H1 (cell line): ENCODE results near the gene GPR137. TPM values are rescaled to one million over a fixed set of nuclear protein-coding genes. Genes with fewer than 3 reads are reported as not detected.

Experiments
- CTCF ChIA-PET: fragments of 300-600 bp; sonication (Branson Sonifier 250); formaldehyde crosslinking; loops from one replicate; lab custom pipeline; 2021; ENCODE audit not compliant: partially characterized antibody; lab: Charles Lee
- POLR2A ChIA-PET: fragments of 300-600 bp; sonication (Branson Sonifier 250); formaldehyde crosslinking; loops from one replicate; lab custom pipeline; 2021; ENCODE audit warnings: inconsistent platforms; ENCODE audit not compliant: partially characterized antibody; lab: Charles Lee
- DNase-seq, 2 experiments: peaks; one replicate each; pipeline versions ENCODE4 v3.0.0 to v3.0.0-alpha.2; 2010 to 2022; ENCODE audit warnings: low spot score in 2 of 2, low read depth in 1 of 2, mixed read lengths in 1 of 2
- FAIRE-seq: peaks from 2 replicates; lab custom pipeline; 2011; peaks lifted over from hg19 to GRCh38; lab: Jason Lieb, UNC
- H2AFZ ChIP-seq: 2 replicates; pipeline ENCODE4 v1.8.1; 2012; ENCODE audit warnings: low read length, inconsistent platforms
- H2AK5ac ChIP-seq: 2 replicates; pipeline ENCODE4 v1.6.1; 2013; ENCODE audit warnings: low read depth, low read length
- H2BK120ac ChIP-seq: replicated peaks from 2 replicates; pipeline ENCODE3; 2013; ENCODE audit warnings: low read depth, low read length, inconsistent platforms
- H2BK12ac ChIP-seq: 2 replicates; pipeline ENCODE4 v1.6.1; 2013; ENCODE audit warnings: low read depth, low read length
- H2BK15ac ChIP-seq: 2 replicates; pipeline ENCODE4 v1.6.1; 2013; ENCODE audit warnings: low read length
- H2BK20ac ChIP-seq: 2 replicates; pipeline ENCODE4 v1.6.1; 2013; ENCODE audit warnings: low read length
- H2BK5ac ChIP-seq: 2 replicates; pipeline ENCODE4 v1.6.1; 2013; ENCODE audit warnings: low read depth, low read length
- H3K14ac ChIP-seq: 2 replicates; pipeline ENCODE4 v1.6.1; 2013; ENCODE audit warnings: inconsistent platforms; ENCODE audit not compliant: insufficient read length
- H3K18ac ChIP-seq: 2 replicates; pipeline ENCODE4 v1.6.1; 2013; ENCODE audit warnings: low read length; ENCODE audit errors: extremely low read depth
- H3K23ac ChIP-seq: 2 replicates; pipeline ENCODE4 v1.6.1; 2013; ENCODE audit warnings: inconsistent platforms; ENCODE audit not compliant: insufficient read length
- H3K23me2 ChIP-seq: 2 replicates; pipeline ENCODE4 v1.6.1; 2013; ENCODE audit warnings: low read depth, low read length
- H3K27ac ChIP-seq: 2 replicates; pipeline ENCODE4 v1.6.1; 2011; ENCODE audit warnings: low read depth, low read length, inconsistent platforms
- H3K27me3 ChIP-seq, 4 experiments: replicated peaks in 1 of 4; 1 replicate in 1 of 4; 2 replicates in 3 of 4; pipeline versions ENCODE4 v1.6.1 to v1.8.1; 2011 to 2013; ENCODE audit warnings: low read length in 3 of 4, mild to moderate bottlenecking in 3 of 4, inconsistent platforms in 2 of 4, mixed read lengths in 2 of 4, moderate library complexity in 1 of 4; ENCODE audit not compliant: control insufficient read depth in 3 of 4, insufficient read depth in 3 of 4; ENCODE audit errors: extremely low read depth in 1 of 4
- H3K36me3 ChIP-seq, 4 experiments: 2 replicates each; pipeline versions ENCODE4 v1.6.1 to v1.8.1; 2011 to 2013; ENCODE audit warnings: mild to moderate bottlenecking in 4 of 4, low read length in 3 of 4, moderate library complexity in 2 of 4, control low read depth in 1 of 4, inconsistent platforms in 1 of 4; ENCODE audit not compliant: insufficient read depth in 4 of 4, control insufficient read depth in 2 of 4
- H3K4ac ChIP-seq: replicated peaks from 2 replicates; pipeline ENCODE3; 2013; ENCODE audit warnings: low read length, low read depth, mixed read lengths, inconsistent platforms; ENCODE audit not compliant: insufficient read length
- H3K4me1 ChIP-seq, 4 experiments: replicated peaks in 1 of 4; 1 replicate in 1 of 4; 2 replicates in 3 of 4; pipeline versions ENCODE4 v1.6.1 to v1.8.1; 2011 to 2013; ENCODE audit warnings: low read length in 3 of 4, inconsistent platforms in 2 of 4, mixed read lengths in 1 of 4; ENCODE audit not compliant: insufficient read depth in 4 of 4, control insufficient read depth in 3 of 4
- H3K4me2 ChIP-seq, 2 experiments: 2 replicates each; pipeline versions ENCODE4 v1.6.1 to v1.8.1; 2011 to 2013; ENCODE audit warnings: low read depth in 2 of 2, low read length in 2 of 2, control low read depth in 1 of 2, inconsistent platforms in 1 of 2, mild to moderate bottlenecking in 1 of 2; ENCODE audit not compliant: insufficient read depth in 1 of 2
- H3K4me3 ChIP-seq, 4 experiments: fragments of 200-600, 300-600 bp in 1 of 4; sonication (generic), shearing (Covaris generic), sonication (Bioruptor Twin) in 1 of 4; 2 replicates each; pipeline versions ENCODE4 v1.5.1 to v1.8.1; 2011 to 2016; ENCODE audit warnings: low read length in 4 of 4, low read depth in 3 of 4, control low read depth in 2 of 4, inconsistent platforms in 2 of 4, mild to moderate bottlenecking in 2 of 4, mixed read lengths in 1 of 4, moderate library complexity in 1 of 4; ENCODE audit not compliant: insufficient read depth in 2 of 4; ENCODE audit errors: extremely low read depth in 1 of 4
- H3K56ac ChIP-seq: replicated peaks from 2 replicates; pipeline ENCODE3; 2013; ENCODE audit warnings: low read depth, mild to moderate bottlenecking, mixed read lengths, low read length, inconsistent platforms; ENCODE audit not compliant: insufficient read length
- H3K79me1 ChIP-seq: 2 replicates; pipeline ENCODE4 v1.6.1; 2013; ENCODE audit warnings: low read depth, low read length, control low read depth
- H3K79me2 ChIP-seq, 2 experiments: 2 replicates each; pipeline versions ENCODE4 v1.6.1 to v1.8.1; 2012 to 2013; ENCODE audit warnings: low read length in 2 of 2, mild to moderate bottlenecking in 2 of 2, inconsistent platforms in 1 of 2; ENCODE audit not compliant: insufficient read depth in 2 of 2, control insufficient read depth in 1 of 2
- H3K9ac ChIP-seq, 4 experiments: replicated peaks in 1 of 4; 1 replicate in 1 of 4; 2 replicates in 3 of 4; pipeline versions ENCODE4 v1.6.1 to v1.8.1; 2011 to 2013; ENCODE audit warnings: low read depth in 3 of 4, low read length in 3 of 4, control low read depth in 2 of 4, mild to moderate bottlenecking in 2 of 4, moderate library complexity in 2 of 4, inconsistent platforms in 1 of 4; ENCODE audit errors: extremely low read depth in 1 of 4
- H3K9me3 ChIP-seq, 2 experiments: 2 replicates each; pipeline versions ENCODE4 v1.6.1 to v1.8.1; 2012 to 2013; ENCODE audit warnings: mild to moderate bottlenecking in 2 of 2, moderate library complexity in 2 of 2, control low read depth in 1 of 2, inconsistent platforms in 1 of 2, low read depth in 1 of 2, low read length in 1 of 2, mixed read lengths in 1 of 2; ENCODE audit not compliant: insufficient read depth in 2 of 2
- H4K20me1 ChIP-seq, 2 experiments: replicated peaks in 1 of 2; 2 replicates each; pipeline versions ENCODE3 to v1.8.1; 2011 to 2013; ENCODE audit warnings: inconsistent platforms in 2 of 2, low read length in 2 of 2, mild to moderate bottlenecking in 1 of 2; ENCODE audit not compliant: insufficient read depth in 2 of 2, control insufficient read depth in 1 of 2
- H4K5ac ChIP-seq: 2 replicates; pipeline ENCODE4 v1.6.1; 2013; ENCODE audit warnings: low read length, low read depth, mixed read lengths, inconsistent platforms; ENCODE audit not compliant: insufficient read length
- H4K8ac ChIP-seq: 2 replicates; pipeline ENCODE4 v1.8.0; 2013; ENCODE audit warnings: mild to moderate bottlenecking, moderate library complexity, low read length, inconsistent platforms; ENCODE audit not compliant: insufficient read depth; ENCODE audit errors: extremely low read depth
- H4K91ac ChIP-seq: replicated peaks from 2 replicates; pipeline ENCODE3; 2013; ENCODE audit warnings: low read length, mixed read lengths, inconsistent platforms; ENCODE audit not compliant: insufficient read length
- ASH2L ChIP-seq: fragments of 200-600, 300-600 bp; sonication (generic); IDR thresholded peaks from one replicate; pipeline ENCODE4 v1.7.1; 2017; ENCODE audit warnings: low read length
- WGBS, 2 experiments: shearing (Covaris generic) in 1 of 2; methylation state at CpG; one replicate each; pipeline versions ENCODE4 v1.1.6 to v1.1.7; 2013 to 2015; ENCODE audit warnings: low lambda C conversion rate in 2 of 2, mixed read lengths in 2 of 2, inconsistent platforms in 1 of 2, low coverage in 1 of 2, missing lambda C conversion rate in 1 of 2; ENCODE audit not compliant: insufficient replicate concordance in 2 of 2, insufficient coverage in 1 of 2, insufficient read length in 1 of 2; ENCODE audit errors: extremely low coverage in 1 of 2, missing lambda C conversion rate in 1 of 2; 5-methylcytosine and 5-hydroxymethylcytosine counted together
- polyA plus RNA-seq, 7 experiments: library from polyadenylated mRNA; depleted of rRNA in 3 of 7; stranded (reverse) in 5 of 7; unstranded in 2 of 7; fragments of >200 nt in 5 of 7; fragments of 200-250 nt in 2 of 7; gene quantifications; 1 replicate in 5 of 7; 2 replicates in 1 of 7; 4 replicates in 1 of 7; pipeline versions ENCODE4 v1.2.1 to v1.2.3, GENCODE V29; 2011 to 2013; ENCODE audit warnings: missing spikeins in 2 of 7, mixed read lengths in 2 of 7
- total RNA-seq: library from RNA; stranded (reverse); fragmentation: NEBNext Ultra II Directional; extraction: Animal tissue kit (Norgen Biotek cat#: 25700); gene quantifications from 2 replicates; pipeline ENCODE4 v1.2.1, GENCODE V29; 2021

Gene GPR137
- total and polyA plus RNA-seq, 2 of the 8 experiments (the other 6 are each of a cell fraction or from before 2014, with no cell fraction given) = 36.2 to 37.8 TPM

DNA sequence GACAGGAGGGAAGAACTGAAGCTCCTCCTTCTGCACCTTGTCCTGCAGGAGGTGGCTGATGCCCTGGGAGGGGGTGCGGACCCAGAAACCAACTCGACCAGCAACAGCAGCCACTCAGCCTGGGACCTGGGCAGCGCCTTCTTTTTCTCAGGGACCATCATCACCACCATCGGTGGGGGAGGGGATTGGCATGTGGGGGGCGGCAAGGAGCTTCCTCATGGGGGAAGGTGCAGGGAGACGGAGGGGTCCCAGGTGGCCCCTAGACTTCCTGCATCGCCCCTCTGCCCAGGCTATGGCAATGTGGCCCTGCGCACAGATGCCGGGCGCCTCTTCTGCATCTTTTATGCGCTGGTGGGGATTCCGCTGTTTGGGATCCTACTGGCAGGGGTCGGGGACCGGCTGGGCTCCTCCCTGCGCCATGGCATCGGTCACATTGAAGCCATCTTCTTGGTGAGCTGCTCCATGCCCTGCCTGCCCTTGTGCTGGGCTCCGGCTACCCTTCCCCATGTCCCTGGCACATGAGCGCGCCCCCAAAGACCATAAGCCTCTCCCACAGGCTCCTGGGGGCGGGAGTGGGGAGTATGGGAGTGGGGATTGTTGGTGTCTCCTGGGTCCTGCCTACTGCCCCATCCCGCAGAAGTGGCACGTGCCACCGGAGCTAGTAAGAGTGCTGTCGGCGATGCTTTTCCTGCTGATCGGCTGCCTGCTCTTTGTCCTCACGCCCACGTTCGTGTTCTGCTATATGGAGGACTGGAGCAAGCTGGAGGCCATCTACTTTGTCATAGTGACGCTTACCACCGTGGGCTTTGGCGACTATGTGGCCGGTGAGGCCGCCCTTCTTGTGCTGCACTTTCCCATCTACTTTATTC lies 11.4 kb downstream of the GPR137 start:
- FAIRE-seq = no peak
- Histone ChIP-seq H3K4me2 (peak overlapping the region; percentile 57 to 63), H2BK12ac (peak overlapping the region; percentile 60; the same call in 1 of the 2 replicates), H2BK5ac (no peak overlapping the region), H3K4ac (no peak overlapping the region), H4K5ac (no peak overlapping the region), H2BK120ac (no peak overlapping the region), H3K79me2 (no peaks in the 10 kb centered on the region), H3K23ac (no peak overlapping the region), H2AFZ (no peak overlapping the region; the same call in 1 of the 2 replicates), H3K79me1 (no peaks in the 10 kb centered on the region), H2AK5ac (no peak overlapping the region; the same call in 1 of the 2 replicates), H4K20me1 (peaks cover 0 to 17% of the 10 kb centered on the region in 2 experiments), H2BK20ac (peak overlapping the region; percentile 61; the same call in 1 of the 2 replicates), H3K4me1 (peaks cover 0 to 27% (median 14%) of the 10 kb centered on the region in 4 experiments; a peak in 5 of 7 replicates), H4K91ac (peak overlapping the region; percentile 65), H3K36me3 (peaks cover 0 to 4% (median 0%) of the 10 kb centered on the region in 4 experiments; a peak in 1 of 8 replicates), H3K27me3 (peaks cover 78 to 99% (median 90%) of the 10 kb centered on the region in 4 experiments), H4K8ac (no peak overlapping the region), H3K23me2 (peaks cover 7% of the 10 kb centered on the region; the same call in 1 of the 2 replicates), H2BK15ac (no peak overlapping the region), H3K18ac (no peak overlapping the region), H3K4me3 (peak overlapping the region in 2 of 4 experiments; percentile 6 to 47; a peak in 3 of 8 replicates), H3K9ac (no peak overlapping the region), H3K14ac (no peak overlapping the region), H3K56ac (no peak overlapping the region), H3K27ac (no peak overlapping the region), H3K9me3 (no peaks in the 10 kb centered on the region; a peak in 1 of 4 replicates)
- ChIA-PET POLR2A (interaction anchor here (0.5 to 1.9 kb wide), 10 partner anchors 12 to 65 kb away, joined by 3 to 14 read pairs (median 4); partner anchors contain the start of genes BAD, GPR137, PRDX5 and TRMT112), CTCF (interaction anchor here (0.8 to 2.6 kb wide), 7 partner anchors 12 to 279 kb away, joined by 3 to 10 read pairs (median 3); partner anchors contain the start of genes BAD, GPR137 and TRMT112)
- 26% methylated on average over 31 of the region's 34 CpGs; no CpG with 5 or more reads in 1 of the 2 experiments for WGBS, 2 experiments
- peak in 1 of 2 experiments; percentile 67 for DNase-seq
- TF ChIP-seq ASH2L = peak; percentile 16
